GM18868 (cell line): ENCODE results near the gene IPO9.
A peak's percentile ranks its signal among the peaks of the same experiment; 100 is the strongest.
"Not testable (repeated sequence)": the region's sequence is repeated elsewhere in the genome, so short reads cannot be mapped to it uniquely, and the experiment has no call there.

Experiments
- ATAC-seq: cut with Tn5 transposase; IDR thresholded peaks from one replicate; pipeline ENCODE4 v1.9.1; 2021; ENCODE audit warnings: mild to moderate bottlenecking, moderate library complexity; ENCODE audit not compliant: unreplicated experiment

Gene IPO9

GRCh38 chr1:201845331-201846083 lies 16.6 kb downstream of the IPO9 start:
- ATAC-seq: no peak

- no peak for ATAC-seq
Observed at GRCh38 chr1:201847150-201847549, 18.2 kb downstream of the IPO9 start.

- no peak for ATAC-seq
Observed at GRCh38 chr1:201848230-201848629, 19.3 kb downstream of the IPO9 start.

- ATAC-seq: no peak
Observed at GRCh38 chr1:201849372-201850052, 20.6 kb downstream of the IPO9 start.

- ATAC-seq: no peak
Observed at GRCh38 chr1:201850053-201850397, 21.1 kb downstream of the IPO9 start.

GRCh38 chr1:201851949-201852348 lies 23.0 kb downstream of the IPO9 start:
- ATAC-seq: no peak

- not testable (repeated sequence) for ATAC-seq
Observed at GRCh38 chr1:201856722-201857121, 27.8 kb downstream of the IPO9 start.

GRCh38 chr1:201859424-201859823 lies 30.5 kb downstream of the IPO9 start:
- ATAC-seq: no peak

- ATAC-seq: no peak
Observed at GRCh38 chr1:201861448-201861847, 32.5 kb downstream of the IPO9 start.

- ATAC-seq: no peak
Observed at GRCh38 chr1:201870397-201870796, 41.4 kb downstream of the IPO9 start.

GRCh38 chr1:201874672-201875071 lies 45.7 kb downstream of the IPO9 start:
- ATAC-seq: no peak

- ATAC-seq: no peak
Observed at GRCh38 chr1:201876148-201876818, 47.3 kb downstream of the IPO9 start.

- no peak for ATAC-seq
Observed at GRCh38 chr1:201877877-201878401, 49.0 kb downstream of the IPO9 start.

GRCh38 chr1:201880928-201881571 lies 52.1 kb downstream of the IPO9 start:
- no peak for ATAC-seq

GRCh38 chr1:201881617-201882016 lies 52.7 kb downstream of the IPO9 start:
- ATAC-seq: no peak

- ATAC-seq: peak; percentile 61
Observed at GRCh38 chr1:201882665-201883132, 53.7 kb downstream of the IPO9 start.

GRCh38 chr1:201883266-201883665 lies 54.3 kb downstream of the IPO9 start:
- ATAC-seq: no peak

- no peak for ATAC-seq
Observed at GRCh38 chr1:201883786-201884185, 54.8 kb downstream of the IPO9 start.

GRCh38 chr1:201884425-201884824 lies 55.5 kb downstream of the IPO9 start:
- ATAC-seq: no peak

- ATAC-seq: no peak
Observed at GRCh38 chr1:201885531-201886075, 56.6 kb downstream of the IPO9 start.
